HG03060 (cell line): ENCODE data around the gene ZDHHC8.

Experiments
- ATAC-seq: cut with Tn5 transposase; IDR thresholded peaks from one replicate; pipeline ENCODE4 v1.9.1; 2021; ENCODE audit warnings: low read depth, moderate number of reproducible peaks; ENCODE audit not compliant: unreplicated experiment

ZDHHC8 gene

DNA sequence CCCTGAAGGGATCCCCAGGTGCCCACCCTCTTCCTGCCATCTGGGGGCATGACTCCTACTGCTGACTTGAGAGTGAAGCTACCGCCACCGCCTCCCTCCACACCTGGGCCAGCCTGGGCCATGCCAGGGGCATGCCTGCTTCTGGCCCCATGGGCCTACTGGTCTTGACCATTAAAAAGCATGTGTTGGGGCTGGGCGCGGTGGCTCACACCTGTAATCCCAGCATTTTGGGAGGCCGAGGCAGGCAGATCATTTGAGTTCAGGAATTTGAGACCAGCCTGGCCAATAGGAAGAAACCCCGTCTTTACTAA lies 56.9 kb downstream of the ZDHHC8 start:
- no peak for ATAC-seq

DNA sequence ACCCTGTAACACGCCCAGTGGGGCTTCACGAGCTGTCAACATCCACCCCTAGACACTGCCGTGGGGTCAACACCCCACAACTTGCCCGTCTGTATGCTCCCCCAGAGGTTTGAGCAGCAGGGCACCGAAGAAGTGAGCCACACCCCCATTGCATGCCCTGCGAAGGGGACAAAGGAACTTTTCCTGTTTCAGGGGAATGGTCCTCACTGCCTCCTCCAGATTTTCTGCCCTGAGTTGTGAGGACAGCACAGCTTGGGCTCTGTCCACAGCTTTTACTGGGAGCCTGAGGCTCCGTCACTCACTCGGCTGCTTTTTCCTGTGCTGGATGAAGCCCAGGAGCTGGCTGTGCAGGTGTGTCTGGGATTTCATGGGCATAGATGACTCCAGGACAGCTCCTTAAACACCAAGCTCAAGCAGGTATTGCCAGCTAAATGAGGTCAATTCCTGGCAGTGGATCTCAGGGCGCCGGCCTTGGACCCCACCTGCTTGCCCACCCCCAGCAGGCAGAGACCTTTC lies 59.5 kb downstream of the ZDHHC8 start:
- ATAC-seq, result no peak

GRCh38 chr22:20191803-20192202 lies 60.2 kb downstream of the ZDHHC8 start:
- ATAC-seq, result no peak

DNA sequence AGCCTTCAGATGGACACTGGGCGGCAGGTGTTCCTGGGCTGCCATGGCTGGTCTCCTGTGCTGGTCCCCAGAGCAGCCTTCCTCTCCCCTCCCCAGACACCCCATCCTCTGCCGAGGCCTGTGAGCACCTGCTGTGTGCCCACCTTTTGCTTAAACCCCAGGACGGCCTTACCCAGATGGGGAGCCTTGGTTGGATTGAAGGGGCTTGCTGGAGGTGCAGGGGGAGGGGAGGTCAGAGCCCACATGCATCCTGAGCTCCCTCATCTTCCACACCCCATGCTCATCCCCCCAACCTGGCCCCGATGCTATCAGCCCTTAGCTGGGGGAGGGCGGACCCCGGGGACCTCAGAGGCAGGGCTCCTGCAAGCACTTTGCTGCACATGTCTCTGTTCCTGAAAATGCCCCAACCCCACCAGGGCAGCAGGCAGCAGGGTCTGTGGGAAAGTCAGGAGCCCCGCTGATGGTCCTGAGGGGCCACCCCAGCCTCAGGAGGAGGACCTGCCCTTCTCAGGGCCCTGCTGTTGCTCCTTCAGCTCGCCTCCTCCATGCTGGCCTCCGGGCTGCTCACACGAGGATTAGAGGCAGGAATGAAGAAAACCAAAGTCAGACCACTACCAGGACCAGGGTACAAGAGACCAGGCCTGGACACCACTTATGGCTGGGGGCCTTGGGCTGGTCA lies 60.8 kb downstream of the ZDHHC8 start:
- no peak for ATAC-seq

- ATAC-seq, result no peak
Measured at GRCh38 chr22:20192972-20193760, 61.6 kb downstream of the ZDHHC8 start.

- no peak for ATAC-seq
Measured at GRCh38 chr22:20193761-20194494, 62.3 kb downstream of the ZDHHC8 start.

GRCh38 chr22:20194681-20195593 lies 63.3 kb downstream of the ZDHHC8 start:
- no peak for ATAC-seq

GRCh38 chr22:20196094-20196842 lies 64.7 kb downstream of the ZDHHC8 start:
- no peak for ATAC-seq
